Dermis blood vessel endothelial cell (primary cell): Measurements from ENCODE around the gene APLNR. TPM values are rescaled to one million over a fixed set of nuclear protein-coding genes. Genes with fewer than 3 reads are reported as not detected.

Experiments used
- DNase-seq: peaks from one replicate; pipeline ENCODE4 v3.0.0; 2010
- total RNA-seq: library from RNA; depleted of rRNA; stranded (reverse); fragments of >200 nt; gene quantifications from 2 replicates; pipeline ENCODE4 v1.2.3, GENCODE V29; 2014

Gene APLNR
- total RNA-seq, 1 donor from 2014 or later: 19.6 TPM

DNA sequence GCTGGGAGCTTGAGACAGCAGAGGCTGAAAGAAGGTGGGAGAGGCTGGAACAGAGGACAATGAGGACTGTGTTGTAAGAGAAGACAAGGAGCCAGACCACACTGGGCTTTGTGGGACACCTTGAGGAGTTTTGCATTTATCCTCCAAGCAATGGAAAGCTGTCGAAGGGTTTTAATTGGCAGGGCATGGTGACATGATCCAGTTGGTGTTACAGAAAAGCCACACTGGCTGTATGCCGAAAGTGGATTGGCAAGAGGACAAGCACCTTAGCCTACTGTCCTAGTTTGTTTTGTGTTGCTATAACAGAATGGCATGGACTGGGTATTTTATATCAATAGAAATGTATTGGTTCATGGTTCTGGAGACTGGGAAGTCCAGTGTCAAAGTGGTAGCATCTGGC lies 14.0 kb upstream of the APLNR start:
- DNase-seq: no peak

- DNase-seq: peak; percentile 84
Observed at GRCh38 chr11:57249384-57250319, 12.6 kb upstream of the APLNR start.

- DNase-seq: peak; percentile 90
Observed at GRCh38 chr11:57248780-57249383, 11.8 kb upstream of the APLNR start.

GRCh38 chr11:57244911-57245310 lies 7.9 kb upstream of the APLNR start:
- DNase-seq: peak; percentile 48

- DNase-seq: no peak
Observed at GRCh38 chr11:57241353-57241972, 4.4 kb upstream of the APLNR start.

DNA sequence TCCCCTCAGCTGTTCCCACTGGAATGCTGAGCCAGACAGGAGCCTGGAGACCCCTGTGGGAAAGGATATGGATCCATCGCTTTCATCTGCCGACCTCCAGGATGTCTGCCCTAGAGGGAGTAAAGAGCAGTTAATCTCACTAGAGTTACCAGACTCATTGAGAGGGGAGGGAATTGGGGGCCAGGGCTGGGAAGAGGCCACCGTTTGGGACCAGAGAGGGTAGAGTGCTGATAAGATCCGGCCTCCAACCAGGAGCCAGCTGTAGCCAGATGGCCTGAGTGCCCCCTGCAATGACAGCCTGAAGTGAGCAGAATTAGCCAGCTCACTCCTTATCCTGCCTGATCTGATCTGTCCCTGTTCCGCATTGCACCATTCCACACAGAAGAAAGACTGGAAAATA lies 3.7 kb upstream of the APLNR start:
- no peak for DNase-seq

- DNase-seq: no peak
Observed at GRCh38 chr11:57240007-57240406, 3.0 kb upstream of the APLNR start.

DNA sequence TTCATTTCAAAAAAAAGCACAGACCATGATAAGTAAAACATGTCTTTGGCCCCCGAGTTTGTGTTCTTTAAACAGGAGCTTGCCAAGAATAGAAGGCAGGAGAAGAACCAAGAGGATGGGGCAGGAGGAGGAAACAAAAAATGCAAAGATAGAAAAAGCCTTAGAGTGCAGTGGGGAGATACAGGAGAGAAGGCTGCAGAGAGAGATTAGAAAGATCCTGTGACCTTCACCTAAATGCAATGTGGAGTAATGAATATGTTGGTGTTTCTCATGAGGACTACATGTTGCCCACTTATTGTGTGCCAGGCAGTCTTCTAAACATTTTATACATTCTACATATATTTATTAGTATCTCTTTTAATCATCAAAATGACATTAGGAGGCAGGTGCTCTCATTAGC lies 2.3 kb upstream of the APLNR start:
- DNase-seq: no peak

GRCh38 chr11:57235761-57236703 lies 1.0 kb downstream of the APLNR start:
- DNase-seq: no peak

- no peak for DNase-seq
Observed at GRCh38 chr11:57233702-57234101, 3.3 kb downstream of the APLNR start.

GRCh38 chr11:57231539-57232253 lies 5.4 kb downstream of the APLNR start:
- DNase-seq: no peak

- no peak for DNase-seq
Observed at GRCh38 chr11:57230791-57231538, 6.1 kb downstream of the APLNR start.

- no peak for DNase-seq
Observed at GRCh38 chr11:57230316-57230715, 6.7 kb downstream of the APLNR start.

GRCh38 chr11:57228600-57228999 lies 8.4 kb downstream of the APLNR start:
- DNase-seq: no peak

- DNase-seq: no peak
Observed at GRCh38 chr11:57224537-57224936, 12.5 kb downstream of the APLNR start.

DNA sequence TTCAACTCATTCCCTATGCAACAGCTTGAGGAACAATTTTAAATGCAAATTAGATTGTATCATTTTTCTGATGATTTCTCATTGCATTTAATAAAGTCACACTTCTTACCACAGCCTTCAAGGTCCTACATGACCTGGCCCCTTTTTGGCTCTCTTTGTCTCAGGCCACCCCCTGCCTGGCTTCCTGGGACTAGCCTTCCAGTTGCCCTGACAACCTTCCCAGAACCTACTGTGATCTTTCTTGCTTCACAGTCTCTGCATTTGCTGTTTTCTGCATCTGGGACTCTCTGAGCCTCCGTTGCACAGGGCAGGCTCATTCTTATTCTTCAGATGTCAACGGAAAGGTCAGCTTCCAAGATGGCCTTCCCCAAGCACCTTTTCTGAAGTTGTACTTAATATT lies 12.9 kb downstream of the APLNR start:
- DNase-seq: no peak

DNA sequence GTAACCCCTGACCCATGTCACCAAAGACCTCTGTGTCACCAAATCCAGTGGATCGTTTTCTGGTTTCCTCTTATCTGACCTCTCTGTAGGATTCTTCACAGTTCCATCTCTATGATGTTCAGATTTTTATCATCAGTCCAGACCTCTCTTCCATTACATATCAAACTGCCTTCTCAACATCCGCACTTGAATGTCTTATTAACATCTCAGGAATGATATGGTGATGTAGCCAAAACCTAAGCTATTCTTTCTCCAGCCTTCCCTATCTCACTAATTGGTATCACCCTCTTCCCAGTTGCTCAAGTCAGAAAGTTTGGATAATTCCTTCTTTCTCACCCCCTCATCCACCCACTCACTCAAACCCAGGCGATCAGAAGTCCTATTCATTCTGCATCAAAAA lies 13.4 kb downstream of the APLNR start:
- no peak for DNase-seq

DNA sequence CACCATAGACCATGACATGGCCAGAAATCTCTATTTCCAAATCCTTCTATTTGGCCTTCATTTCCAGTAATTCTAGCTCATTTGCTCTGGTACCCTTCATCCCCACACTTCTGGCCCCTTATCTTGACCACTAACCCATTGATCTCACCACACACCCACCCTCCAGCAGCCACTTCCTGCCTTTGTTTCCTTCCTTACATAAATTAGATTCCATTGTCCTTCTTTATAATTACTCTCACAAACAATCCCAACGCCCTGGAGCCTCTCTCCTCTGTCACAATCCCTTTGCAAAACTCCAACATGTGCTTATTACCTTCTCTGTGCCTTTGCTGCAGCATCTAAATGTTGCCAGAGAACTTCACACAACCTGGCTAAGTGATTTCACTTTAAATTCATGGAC lies 14.8 kb downstream of the APLNR start:
- DNase-seq: peak; percentile 55

GRCh38 chr11:57219021-57219627 lies 17.9 kb downstream of the APLNR start:
- no peak for DNase-seq

GRCh38 chr11:57217053-57217452 lies 20.0 kb downstream of the APLNR start:
- DNase-seq: peak; percentile 65

GRCh38 chr11:57216463-57216862 lies 20.6 kb downstream of the APLNR start:
- DNase-seq: no peak
